ENCODE measurements around the gene DERA. TPM values are rescaled to one million over a fixed set of nuclear protein-coding genes. Genes with fewer than 3 reads are reported as not detected.

The DERA gene
- polyA plus RNA-seq, 1 donor (not counting 4 experiments of a cell fraction or from before 2014, with no cell fraction given), result 34.2 TPM

GRCh38 chr12:15932327-15932726 is 21.2 kb downstream of the DERA start:
- peaks cover 9% of the 10 kb centered on the region for H3K79me2 ChIP-seq (ENCODE audit: control insufficient read depth, insufficient read depth, low read length)
- no peaks in the 10 kb centered on the region for H3K9me3 ChIP-seq (ENCODE audit: control insufficient read depth, low read depth, low read length)
- H3K4me2 ChIP-seq (ENCODE audit: control insufficient read depth, extremely low read depth, insufficient read depth, low read depth, low read length), result no peak overlapping the region
- DNase-seq (ENCODE audit: low read depth, low spot score) (no peak), FAIRE-seq (no peak)
- H3K27me3 ChIP-seq (ENCODE audit: control insufficient read depth, extremely low read depth, insufficient read depth, low read length), result no peaks in the 10 kb centered on the region
- no peak overlapping the region for H2AFZ ChIP-seq (ENCODE audit: control insufficient read depth, low read length)
- H3K4me3 ChIP-seq (ENCODE audit: control insufficient read depth in 2 of 3, extremely low read depth in 1 of 3, insufficient read depth in 2 of 3, low read depth in 1 of 3, low read length in 3 of 3), result no peak overlapping the region
- H4K20me1 ChIP-seq (ENCODE audit: control insufficient read depth, extremely low read depth, insufficient read depth, low read length), result no peaks in the 10 kb centered on the region
- TF ChIP-seq CTCF (optimal IDR thresholded peaks at IDR 0.05 in 1 of 3, IDR thresholded peaks at IDR 0.05 in 1 of 3, conservative IDR thresholded peaks at IDR 0.05 in 1 of 3; ENCODE audit: extremely low read depth in 1 of 3, insufficient read depth in 2 of 3, low read length in 3 of 3) (no peak), EZH2 (IDR thresholded peaks at IDR 0.05; ENCODE audit: low read length) (no peak)
- no peak overlapping the region for H3K27ac ChIP-seq (ENCODE audit: control insufficient read depth, insufficient read depth, low read length)
- no peak overlapping the region for H3K9ac ChIP-seq (ENCODE audit: control insufficient read depth, extremely low read depth, insufficient read depth, low read length)
- no peaks in the 10 kb centered on the region for H3K9me1 ChIP-seq (ENCODE audit: control insufficient read depth, extremely low read depth, insufficient read depth, low read length)
- H3K4me1 ChIP-seq (ENCODE audit: control insufficient read depth, extremely low read depth, insufficient read depth, low read length), result peaks cover 15% of the 10 kb centered on the region
- dilution Hi-C loops (cut with MboI; ENCODE audit: extremely low pct_ligation_motif_present, low sequenced_read_pairs), result no loop called here
- peaks cover 0 to 2% of the 10 kb centered on the region in 2 experiments for H3K36me3 ChIP-seq (ENCODE audit: control insufficient read depth in 2 of 2, extremely low read depth in 1 of 2, insufficient read depth in 2 of 2, low read length in 2 of 2)

- Histone ChIP-seq H3K36me3 (ENCODE audit: control insufficient read depth in 2 of 2, extremely low read depth in 1 of 2, insufficient read depth in 2 of 2, low read length in 2 of 2) (peaks cover 0 to 2% of the 10 kb centered on the region in 2 experiments), H3K4me2 (ENCODE audit: control insufficient read depth, extremely low read depth, insufficient read depth, low read depth, low read length) (no peak overlapping the region), H3K27ac (ENCODE audit: control insufficient read depth, insufficient read depth, low read length) (no peak overlapping the region), H2AFZ (ENCODE audit: control insufficient read depth, low read length) (no peak overlapping the region), H3K27me3 (ENCODE audit: control insufficient read depth, extremely low read depth, insufficient read depth, low read length) (no peaks in the 10 kb centered on the region), H3K4me1 (ENCODE audit: control insufficient read depth, extremely low read depth, insufficient read depth, low read length) (peaks cover 13% of the 10 kb centered on the region), H3K79me2 (ENCODE audit: control insufficient read depth, insufficient read depth, low read length) (peaks cover 9% of the 10 kb centered on the region), H4K20me1 (ENCODE audit: control insufficient read depth, extremely low read depth, insufficient read depth, low read length) (no peaks in the 10 kb centered on the region), H3K4me3 (ENCODE audit: control insufficient read depth in 2 of 3, extremely low read depth in 1 of 3, insufficient read depth in 2 of 3, low read depth in 1 of 3, low read length in 3 of 3) (no peak overlapping the region), H3K9me1 (ENCODE audit: control insufficient read depth, extremely low read depth, insufficient read depth, low read length) (no peaks in the 10 kb centered on the region), H3K9me3 (ENCODE audit: control insufficient read depth, low read depth, low read length) (no peaks in the 10 kb centered on the region), H3K9ac (ENCODE audit: control insufficient read depth, extremely low read depth, insufficient read depth, low read length) (no peak overlapping the region)
- DNase-seq (ENCODE audit: low read depth, low spot score) (no peak), FAIRE-seq (no peak)
- dilution Hi-C loops (cut with MboI; ENCODE audit: extremely low pct_ligation_motif_present, low sequenced_read_pairs), result no loop called here
- TF ChIP-seq CTCF (optimal IDR thresholded peaks at IDR 0.05 in 1 of 3, IDR thresholded peaks at IDR 0.05 in 1 of 3, conservative IDR thresholded peaks at IDR 0.05 in 1 of 3; ENCODE audit: extremely low read depth in 1 of 3, insufficient read depth in 2 of 3, low read length in 3 of 3), result no peak
- TF ChIP-seq EZH2 (IDR thresholded peaks at IDR 0.05; ENCODE audit: low read length), result no peak
Observed at GRCh38 chr12:15932971-15933370, 21.8 kb downstream of the DERA start.

All from keratinocyte (primary cell).